GM12878 (cell line): ENCODE measurements around the gene HNRNPM. TPM values are rescaled to one million over a fixed set of nuclear protein-coding genes. Genes with fewer than 3 reads are reported as not detected.

Experiments
- ATAC-seq: fragments of 200-7000 bp; cut with Tn5 transposase; 3 replicates; pipeline ENCODE4 v1.9.1; 2020; ENCODE audit warnings: mild to moderate bottlenecking, moderate library complexity
- BruUV-seq: library from RNA; stranded (reverse); fragments of 400-500 nt; replicated peaks from 2 replicates; lab custom pipeline; 2021; lab: Mats Ljungman, UMichigan
- CTCF ChIA-PET: fragments of 300-600 bp; sonication (Branson Sonifier 250); formaldehyde crosslinking; extraction: SDS; loops from one replicate; lab custom pipeline; 2021; ENCODE audit warnings: inconsistent platforms; lab: Yijun Ruan, JAX
- POLR2A ChIA-PET: fragments of 350-600 bp; formaldehyde crosslinking; extraction: SDS; loops from one replicate; lab custom pipeline; 2021; ENCODE audit warnings: inconsistent platforms; lab: Charles Lee
- RAD21 ChIA-PET: fragments of 300-600 bp; sonication (Branson Sonifier 250); formaldehyde crosslinking; loops from one replicate; lab custom pipeline; 2023; ENCODE audit warnings: antibody characterized with exemption; ENCODE audit not compliant: unreplicated experiment; lab: Charles Lee
- SMC1A ChIA-PET: fragments of 300-600 bp; sonication (Branson Sonifier 250); formaldehyde crosslinking; loops from one replicate; lab custom pipeline; 2023; ENCODE audit not compliant: unreplicated experiment, uncharacterized antibody; lab: Charles Lee
- DNase-seq: peaks from one replicate; pipeline ENCODE4 v3.0.0-alpha.2; 2011; ENCODE audit warnings: low read depth, low spot score
- FAIRE-seq: peaks from 3 replicates; lab custom pipeline; 2011; peaks lifted over from hg19 to GRCh38; lab: Jason Lieb, UNC
- H2AFZ ChIP-seq: 2 replicates; pipeline ENCODE4 v1.6.0; 2011; ENCODE audit warnings: low read depth, low read length, control low read depth; ENCODE audit not compliant: control insufficient read depth
- H3K27ac ChIP-seq: 2 replicates; pipeline ENCODE4 v1.5.1; 2011; ENCODE audit warnings: control low read depth; ENCODE audit not compliant: control insufficient read depth, insufficient read depth
- H3K27me3 ChIP-seq, 2 experiments: replicated peaks in 1 of 2; 2 replicates each; pipeline versions ENCODE4 v1.6.0 to v1.6.1; 2011; ENCODE audit warnings: low read length in 1 of 2; ENCODE audit not compliant: control insufficient read depth in 2 of 2, insufficient read depth in 2 of 2
- H3K36me3 ChIP-seq, 2 experiments: 2 replicates each; pipeline ENCODE4 v1.5.1; 2011; ENCODE audit warnings: low read length in 1 of 2; ENCODE audit not compliant: control insufficient read depth in 2 of 2, insufficient read depth in 2 of 2
- H3K4me1 ChIP-seq: 2 replicates; pipeline ENCODE4 v1.6.1; 2011; ENCODE audit warnings: mild to moderate bottlenecking, low read length, moderate library complexity, mixed read lengths; ENCODE audit not compliant: control insufficient read depth, insufficient read depth
- H3K4me2 ChIP-seq: 2 replicates; pipeline ENCODE4 v1.6.0; 2011; ENCODE audit warnings: control low read depth; ENCODE audit not compliant: control insufficient read depth, insufficient read depth
- H3K4me3 ChIP-seq: fragments of 200-600 bp; sonication (generic); 2 replicates; pipeline ENCODE4 v1.5.1; 2016
- H3K79me2 ChIP-seq: 2 replicates; pipeline ENCODE4 v1.6.0; 2011; ENCODE audit warnings: low read length; ENCODE audit not compliant: control insufficient read depth, insufficient read depth
- H3K9ac ChIP-seq: 2 replicates; pipeline ENCODE4 v1.8.0; 2011; ENCODE audit warnings: low read length, control low read depth, mixed read lengths; ENCODE audit not compliant: control insufficient read depth, insufficient read depth
- H3K9me3 ChIP-seq: replicated peaks from 3 replicates; pipeline ENCODE4 v1.5.1; 2011; ENCODE audit warnings: mild to moderate bottlenecking, low read length; ENCODE audit not compliant: control insufficient read depth, insufficient read depth
- H4K20me1 ChIP-seq: 2 replicates; pipeline ENCODE4 v1.6.0; 2011; ENCODE audit not compliant: control insufficient read depth, insufficient read depth
- NFXL1 ChIP-seq: fragments of 450-650 bp; IDR thresholded peaks from 2 replicates; pipeline ENCODE4 v1.6.1; 2017; ENCODE audit warnings: antibody characterized with exemption, mild to moderate bottlenecking, borderline replicate concordance
- NR2C1 ChIP-seq: fragments of 450-650 bp; IDR thresholded peaks from 2 replicates; pipeline ENCODE4 v1.6.1; 2017; ENCODE audit warnings: antibody characterized with exemption, mild to moderate bottlenecking, moderate library complexity
- RAD51 ChIP-seq: fragments of 450-650 bp; IDR thresholded peaks from 2 replicates; pipeline ENCODE4 v1.6.1; 2016; ENCODE audit warnings: moderate library complexity, mild to moderate bottlenecking, inconsistent platforms
- SPI1 ChIP-seq: IDR thresholded peaks from 2 replicates; pipeline ENCODE4 v1.6.1; 2011; ENCODE audit warnings: low read depth, mild to moderate bottlenecking, low read length, moderate library complexity, borderline replicate concordance; ENCODE audit not compliant: insufficient read depth
- WGBS: methylation state at CpG from one replicate; pipeline ENCODE4 v1.1.6; 2016; ENCODE audit warnings: low lambda C conversion rate; ENCODE audit not compliant: insufficient replicate concordance, insufficient coverage; ENCODE audit errors: missing lambda C conversion rate; 5-methylcytosine and 5-hydroxymethylcytosine counted together
- in situ Hi-C: fragments of 300-500 bp; cut with MboI; formaldehyde crosslinking; loops from 9 replicates; pipeline ENCODE4 v1.14.3; 2018; ENCODE audit warnings: mixed read lengths
- intact Hi-C: fragments of 100-400 bp; cut with micrococcal nuclease; formaldehyde crosslinking; loops from one replicate; pipeline ENCODE4 v1.14.2; 2022; ENCODE audit not compliant: unreplicated experiment
- polyA plus RNA-seq, 11 experiments: library from polyadenylated mRNA; depleted of rRNA in 4 of 11; unstranded in 6 of 11; stranded (reverse) in 5 of 11; fragments of >200 nt; fragmentation: Nextera tagmentation in 4 of 11; fragmentation: Illumina TruSeq in 1 of 11; extraction: Ambion mirVana in 4 of 11; extraction: Trizol in 1 of 11; gene quantifications; 1 replicate in 1 of 11; 2 replicates in 10 of 11; pipeline versions ENCODE4 v1.2.1 to v1.2.3, GENCODE V29; 2011 to 2016; ENCODE audit warnings: inconsistent platforms in 2 of 11, missing spikeins in 2 of 11, low read depth in 1 of 11
- total RNA-seq, 4 experiments: library from RNA; depleted of rRNA in 3 of 4; stranded (reverse); fragments of >200 nt in 3 of 4; fragmentation: Illumina TruSeq in 1 of 4; extraction: Trizol in 1 of 4; gene quantifications; 2 replicates each; pipeline versions ENCODE4 v1.2.1 to v1.2.3, GENCODE V29; 2013 to 2021
- TF ChIP-seq, protein P1 (sequence below): fragments of 450-650 bp; formaldehyde crosslinking; IDR thresholded peaks from 2 replicates; pipeline ENCODE4 v1.4.0; 2020; ENCODE audit warnings: mild to moderate bottlenecking, moderate library complexity
- TF ChIP-seq, protein P2 (sequence below): fragments of 150-350 bp; IDR thresholded peaks from 2 replicates; pipeline ENCODE4 v1.6.1; 2016; ENCODE audit warnings: low read depth, low read length
- TF ChIP-seq, protein P3 (sequence below): fragments of 450-650 bp; IDR thresholded peaks from 2 replicates; pipeline ENCODE4 v1.6.1; 2016; ENCODE audit warnings: mild to moderate bottlenecking, moderate library complexity, borderline replicate concordance
- TF ChIP-seq, protein P4 (sequence below): fragments of 450-650 bp; IDR thresholded peaks from 2 replicates; pipeline ENCODE4 v1.6.1; 2017; ENCODE audit warnings: mild to moderate bottlenecking, moderate library complexity

HNRNPM gene
- total and polyA plus RNA-seq, 10 of the 15 experiments (the other 5 are each of a cell fraction or from before 2014, with no cell fraction given): 14.3 to 415 (median 198) TPM

DNA sequence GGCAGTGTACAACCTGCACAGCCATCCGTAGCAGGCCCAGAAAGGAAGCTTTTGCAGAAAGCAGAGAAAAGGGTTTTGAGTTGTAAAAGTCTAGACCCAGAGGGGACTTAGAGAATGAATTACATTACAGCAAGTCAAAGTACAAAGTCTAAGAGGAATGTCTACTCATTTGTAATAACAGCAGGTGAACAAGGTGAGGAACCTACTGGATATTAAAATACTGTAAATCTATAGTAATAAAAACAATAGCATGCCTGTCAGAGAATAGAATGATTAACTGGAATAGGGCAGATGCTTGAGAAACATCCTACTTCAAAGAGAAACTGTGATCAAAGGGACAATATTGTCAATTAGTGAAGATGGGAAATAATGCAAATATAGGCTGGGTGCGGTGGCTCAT lies 87.5 kb downstream of the HNRNPM start:
- no TSS peak for BruUV-seq
- no peaks in the 10 kb centered on the region for H3K4me1 ChIP-seq
- H3K9me3 ChIP-seq: no peaks in the 10 kb centered on the region; the same call in 2 of the 3 replicates
- ATAC-seq: no peak
- no peaks in the 10 kb centered on the region for H3K36me3 ChIP-seq
- RAD21 ChIA-PET: no interaction called here
- no peak overlapping the region for H3K27ac ChIP-seq
- no peaks in the 10 kb centered on the region for H3K79me2 ChIP-seq
- POLR2A ChIA-PET: interaction anchor here (0.6 kb wide), 1 partner anchor 13 kb away, joined by 4 read pairs; no protein-coding TSS in a partner anchor
- no peak overlapping the region for H3K4me2 ChIP-seq
- H2AFZ ChIP-seq: no peak overlapping the region
- FAIRE-seq: no peak
- 51% methylated on average over 2 of the region's 2 CpGs for WGBS
- no peak overlapping the region for H3K4me3 ChIP-seq
- H3K9ac ChIP-seq: no peak overlapping the region
- no peaks in the 10 kb centered on the region for H3K27me3 ChIP-seq
- no peaks in the 10 kb centered on the region for H4K20me1 ChIP-seq
- intact Hi-C loops (no loop called here), in situ Hi-C loops (no loop called here)
- CTCF ChIA-PET: no interaction called here
- DNase-seq: no peak
- SMC1A ChIA-PET: no interaction called here
- TF ChIP-seq SPI1: no peak
- TF ChIP-seq, protein P1, sequence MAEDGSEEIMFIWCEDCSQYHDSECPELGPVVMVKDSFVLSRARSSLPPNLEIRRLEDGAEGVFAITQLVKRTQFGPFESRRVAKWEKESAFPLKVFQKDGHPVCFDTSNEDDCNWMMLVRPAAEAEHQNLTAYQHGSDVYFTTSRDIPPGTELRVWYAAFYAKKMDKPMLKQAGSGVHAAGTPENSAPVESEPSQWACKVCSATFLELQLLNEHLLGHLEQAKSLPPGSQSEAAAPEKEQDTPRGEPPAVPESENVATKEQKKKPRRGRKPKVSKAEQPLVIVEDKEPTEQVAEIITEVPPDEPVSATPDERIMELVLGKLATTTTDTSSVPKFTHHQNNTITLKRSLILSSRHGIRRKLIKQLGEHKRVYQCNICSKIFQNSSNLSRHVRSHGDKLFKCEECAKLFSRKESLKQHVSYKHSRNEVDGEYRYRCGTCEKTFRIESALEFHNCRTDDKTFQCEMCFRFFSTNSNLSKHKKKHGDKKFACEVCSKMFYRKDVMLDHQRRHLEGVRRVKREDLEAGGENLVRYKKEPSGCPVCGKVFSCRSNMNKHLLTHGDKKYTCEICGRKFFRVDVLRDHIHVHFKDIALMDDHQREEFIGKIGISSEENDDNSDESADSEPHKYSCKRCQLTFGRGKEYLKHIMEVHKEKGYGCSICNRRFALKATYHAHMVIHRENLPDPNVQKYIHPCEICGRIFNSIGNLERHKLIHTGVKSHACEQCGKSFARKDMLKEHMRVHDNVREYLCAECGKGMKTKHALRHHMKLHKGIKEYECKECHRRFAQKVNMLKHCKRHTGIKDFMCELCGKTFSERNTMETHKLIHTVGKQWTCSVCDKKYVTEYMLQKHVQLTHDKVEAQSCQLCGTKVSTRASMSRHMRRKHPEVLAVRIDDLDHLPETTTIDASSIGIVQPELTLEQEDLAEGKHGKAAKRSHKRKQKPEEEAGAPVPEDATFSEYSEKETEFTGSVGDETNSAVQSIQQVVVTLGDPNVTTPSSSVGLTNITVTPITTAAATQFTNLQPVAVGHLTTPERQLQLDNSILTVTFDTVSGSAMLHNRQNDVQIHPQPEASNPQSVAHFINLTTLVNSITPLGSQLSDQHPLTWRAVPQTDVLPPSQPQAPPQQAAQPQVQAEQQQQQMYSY (CRISPR knock-in tag): no peak
- TF ChIP-seq NFXL1: no peak
- TF ChIP-seq, protein P2, sequence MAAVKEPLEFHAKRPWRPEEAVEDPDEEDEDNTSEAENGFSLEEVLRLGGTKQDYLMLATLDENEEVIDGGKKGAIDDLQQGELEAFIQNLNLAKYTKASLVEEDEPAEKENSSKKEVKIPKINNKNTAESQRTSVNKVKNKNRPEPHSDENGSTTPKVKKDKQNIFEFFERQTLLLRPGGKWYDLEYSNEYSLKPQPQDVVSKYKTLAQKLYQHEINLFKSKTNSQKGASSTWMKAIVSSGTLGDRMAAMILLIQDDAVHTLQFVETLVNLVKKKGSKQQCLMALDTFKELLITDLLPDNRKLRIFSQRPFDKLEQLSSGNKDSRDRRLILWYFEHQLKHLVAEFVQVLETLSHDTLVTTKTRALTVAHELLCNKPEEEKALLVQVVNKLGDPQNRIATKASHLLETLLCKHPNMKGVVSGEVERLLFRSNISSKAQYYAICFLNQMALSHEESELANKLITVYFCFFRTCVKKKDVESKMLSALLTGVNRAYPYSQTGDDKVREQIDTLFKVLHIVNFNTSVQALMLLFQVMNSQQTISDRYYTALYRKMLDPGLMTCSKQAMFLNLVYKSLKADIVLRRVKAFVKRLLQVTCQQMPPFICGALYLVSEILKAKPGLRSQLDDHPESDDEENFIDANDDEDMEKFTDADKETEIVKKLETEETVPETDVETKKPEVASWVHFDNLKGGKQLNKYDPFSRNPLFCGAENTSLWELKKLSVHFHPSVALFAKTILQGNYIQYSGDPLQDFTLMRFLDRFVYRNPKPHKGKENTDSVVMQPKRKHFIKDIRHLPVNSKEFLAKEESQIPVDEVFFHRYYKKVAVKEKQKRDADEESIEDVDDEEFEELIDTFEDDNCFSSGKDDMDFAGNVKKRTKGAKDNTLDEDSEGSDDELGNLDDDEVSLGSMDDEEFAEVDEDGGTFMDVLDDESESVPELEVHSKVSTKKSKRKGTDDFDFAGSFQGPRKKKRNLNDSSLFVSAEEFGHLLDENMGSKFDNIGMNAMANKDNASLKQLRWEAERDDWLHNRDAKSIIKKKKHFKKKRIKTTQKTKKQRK: no peak
- no peak for TF ChIP-seq RAD51
- TF ChIP-seq, protein P3, sequence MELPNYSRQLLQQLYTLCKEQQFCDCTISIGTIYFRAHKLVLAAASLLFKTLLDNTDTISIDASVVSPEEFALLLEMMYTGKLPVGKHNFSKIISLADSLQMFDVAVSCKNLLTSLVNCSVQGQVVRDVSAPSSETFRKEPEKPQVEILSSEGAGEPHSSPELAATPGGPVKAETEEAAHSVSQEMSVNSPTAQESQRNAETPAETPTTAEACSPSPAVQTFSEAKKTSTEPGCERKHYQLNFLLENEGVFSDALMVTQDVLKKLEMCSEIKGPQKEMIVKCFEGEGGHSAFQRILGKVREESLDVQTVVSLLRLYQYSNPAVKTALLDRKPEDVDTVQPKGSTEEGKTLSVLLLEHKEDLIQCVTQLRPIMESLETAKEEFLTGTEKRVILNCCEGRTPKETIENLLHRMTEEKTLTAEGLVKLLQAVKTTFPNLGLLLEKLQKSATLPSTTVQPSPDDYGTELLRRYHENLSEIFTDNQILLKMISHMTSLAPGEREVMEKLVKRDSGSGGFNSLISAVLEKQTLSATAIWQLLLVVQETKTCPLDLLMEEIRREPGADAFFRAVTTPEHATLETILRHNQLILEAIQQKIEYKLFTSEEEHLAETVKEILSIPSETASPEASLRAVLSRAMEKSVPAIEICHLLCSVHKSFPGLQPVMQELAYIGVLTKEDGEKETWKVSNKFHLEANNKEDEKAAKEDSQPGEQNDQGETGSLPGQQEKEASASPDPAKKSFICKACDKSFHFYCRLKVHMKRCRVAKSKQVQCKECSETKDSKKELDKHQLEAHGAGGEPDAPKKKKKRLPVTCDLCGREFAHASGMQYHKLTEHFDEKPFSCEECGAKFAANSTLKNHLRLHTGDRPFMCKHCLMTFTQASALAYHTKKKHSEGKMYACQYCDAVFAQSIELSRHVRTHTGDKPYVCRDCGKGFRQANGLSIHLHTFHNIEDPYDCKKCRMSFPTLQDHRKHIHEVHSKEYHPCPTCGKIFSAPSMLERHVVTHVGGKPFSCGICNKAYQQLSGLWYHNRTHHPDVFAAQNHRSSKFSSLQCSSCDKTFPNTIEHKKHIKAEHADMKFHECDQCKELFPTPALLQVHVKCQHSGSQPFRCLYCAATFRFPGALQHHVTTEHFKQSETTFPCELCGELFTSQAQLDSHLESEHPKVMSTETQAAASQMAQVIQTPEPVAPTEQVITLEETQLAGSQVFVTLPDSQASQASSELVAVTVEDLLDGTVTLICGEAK: no peak
- TF ChIP-seq, protein P4, sequence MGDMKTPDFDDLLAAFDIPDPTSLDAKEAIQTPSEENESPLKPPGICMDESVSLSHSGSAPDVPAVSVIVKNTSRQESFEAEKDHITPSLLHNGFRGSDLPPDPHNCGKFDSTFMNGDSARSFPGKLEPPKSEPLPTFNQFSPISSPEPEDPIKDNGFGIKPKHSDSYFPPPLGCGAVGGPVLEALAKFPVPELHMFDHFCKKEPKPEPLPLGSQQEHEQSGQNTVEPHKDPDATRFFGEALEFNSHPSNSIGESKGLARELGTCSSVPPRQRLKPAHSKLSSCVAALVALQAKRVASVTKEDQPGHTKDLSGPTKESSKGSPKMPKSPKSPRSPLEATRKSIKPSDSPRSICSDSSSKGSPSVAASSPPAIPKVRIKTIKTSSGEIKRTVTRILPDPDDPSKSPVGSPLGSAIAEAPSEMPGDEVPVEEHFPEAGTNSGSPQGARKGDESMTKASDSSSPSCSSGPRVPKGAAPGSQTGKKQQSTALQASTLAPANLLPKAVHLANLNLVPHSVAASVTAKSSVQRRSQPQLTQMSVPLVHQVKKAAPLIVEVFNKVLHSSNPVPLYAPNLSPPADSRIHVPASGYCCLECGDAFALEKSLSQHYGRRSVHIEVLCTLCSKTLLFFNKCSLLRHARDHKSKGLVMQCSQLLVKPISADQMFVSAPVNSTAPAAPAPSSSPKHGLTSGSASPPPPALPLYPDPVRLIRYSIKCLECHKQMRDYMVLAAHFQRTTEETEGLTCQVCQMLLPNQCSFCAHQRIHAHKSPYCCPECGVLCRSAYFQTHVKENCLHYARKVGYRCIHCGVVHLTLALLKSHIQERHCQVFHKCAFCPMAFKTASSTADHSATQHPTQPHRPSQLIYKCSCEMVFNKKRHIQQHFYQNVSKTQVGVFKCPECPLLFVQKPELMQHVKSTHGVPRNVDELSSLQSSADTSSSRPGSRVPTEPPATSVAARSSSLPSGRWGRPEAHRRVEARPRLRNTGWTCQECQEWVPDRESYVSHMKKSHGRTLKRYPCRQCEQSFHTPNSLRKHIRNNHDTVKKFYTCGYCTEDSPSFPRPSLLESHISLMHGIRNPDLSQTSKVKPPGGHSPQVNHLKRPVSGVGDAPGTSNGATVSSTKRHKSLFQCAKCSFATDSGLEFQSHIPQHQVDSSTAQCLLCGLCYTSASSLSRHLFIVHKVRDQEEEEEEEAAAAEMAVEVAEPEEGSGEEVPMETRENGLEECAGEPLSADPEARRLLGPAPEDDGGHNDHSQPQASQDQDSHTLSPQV: no peak
- no peak for TF ChIP-seq NR2C1
